Left forelimb (tissue), 1 donor: Measurements from ENCODE around the gene MPZL2.

Experiments used
- DNase-seq: peaks from one replicate; pipeline ENCODE4 v3.0.0-alpha.2; 2018; ENCODE audit warnings: low spot score

MPZL2 gene

DNA sequence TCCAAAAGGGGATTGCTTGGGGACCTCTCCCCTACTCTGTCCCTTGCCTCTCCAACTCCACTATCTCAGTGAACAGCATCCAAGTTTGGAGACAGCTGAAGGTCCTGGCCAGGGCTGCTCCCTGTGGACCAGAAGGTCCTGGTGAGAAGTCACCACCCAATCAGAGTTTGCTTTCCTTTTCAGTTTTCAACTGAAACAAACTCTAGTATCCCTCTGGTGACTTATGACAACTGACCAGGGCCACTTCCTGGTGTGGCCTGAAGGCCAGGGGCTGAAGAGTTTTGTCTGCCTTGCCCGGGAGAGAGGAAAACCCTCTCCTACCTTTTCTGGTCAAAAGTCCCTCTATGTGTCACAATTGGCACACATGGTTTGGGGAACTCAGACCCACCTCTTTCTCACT, 44.4 kb downstream of the MPZL2 start:
- DNase-seq: no peak

DNA sequence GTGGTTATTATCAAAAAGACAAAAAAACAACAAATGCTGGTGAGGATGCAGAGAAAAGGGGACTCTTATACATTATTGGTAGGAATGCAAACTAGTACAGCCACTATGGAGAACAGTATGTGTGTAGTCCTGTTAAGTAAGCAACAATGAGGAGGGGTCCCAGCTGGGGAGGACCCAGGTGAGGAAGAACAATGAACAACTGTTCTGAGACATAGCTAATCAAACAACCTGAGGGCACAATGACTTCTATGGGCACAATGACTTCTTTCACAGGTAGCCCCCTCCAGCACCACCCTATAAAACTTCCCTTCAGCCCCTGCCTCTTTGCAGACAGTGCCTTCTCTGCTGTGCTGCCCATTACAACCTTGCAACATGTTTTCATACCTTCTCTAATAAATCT, 44.9 kb downstream of the MPZL2 start:
- no peak for DNase-seq

DNA sequence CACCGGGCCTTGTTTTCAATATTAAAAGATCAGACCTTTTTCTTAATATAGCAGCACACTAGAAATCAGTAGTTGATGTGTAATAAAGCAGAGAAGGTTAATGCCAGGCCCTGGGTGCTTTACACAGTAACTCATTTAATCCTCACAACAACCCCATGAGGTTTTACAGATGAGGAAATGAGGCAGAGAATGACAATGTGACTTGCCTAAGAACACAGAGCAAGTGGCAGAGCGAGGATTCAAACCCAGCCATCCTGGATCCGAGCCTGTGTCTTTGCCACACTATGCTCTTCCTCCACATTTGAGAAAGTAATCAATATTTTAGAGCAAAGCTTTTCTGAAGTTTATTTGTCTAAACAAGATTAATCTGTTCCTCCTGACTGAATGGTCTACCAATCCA, 46.5 kb downstream of the MPZL2 start:
- DNase-seq: no peak

DNA sequence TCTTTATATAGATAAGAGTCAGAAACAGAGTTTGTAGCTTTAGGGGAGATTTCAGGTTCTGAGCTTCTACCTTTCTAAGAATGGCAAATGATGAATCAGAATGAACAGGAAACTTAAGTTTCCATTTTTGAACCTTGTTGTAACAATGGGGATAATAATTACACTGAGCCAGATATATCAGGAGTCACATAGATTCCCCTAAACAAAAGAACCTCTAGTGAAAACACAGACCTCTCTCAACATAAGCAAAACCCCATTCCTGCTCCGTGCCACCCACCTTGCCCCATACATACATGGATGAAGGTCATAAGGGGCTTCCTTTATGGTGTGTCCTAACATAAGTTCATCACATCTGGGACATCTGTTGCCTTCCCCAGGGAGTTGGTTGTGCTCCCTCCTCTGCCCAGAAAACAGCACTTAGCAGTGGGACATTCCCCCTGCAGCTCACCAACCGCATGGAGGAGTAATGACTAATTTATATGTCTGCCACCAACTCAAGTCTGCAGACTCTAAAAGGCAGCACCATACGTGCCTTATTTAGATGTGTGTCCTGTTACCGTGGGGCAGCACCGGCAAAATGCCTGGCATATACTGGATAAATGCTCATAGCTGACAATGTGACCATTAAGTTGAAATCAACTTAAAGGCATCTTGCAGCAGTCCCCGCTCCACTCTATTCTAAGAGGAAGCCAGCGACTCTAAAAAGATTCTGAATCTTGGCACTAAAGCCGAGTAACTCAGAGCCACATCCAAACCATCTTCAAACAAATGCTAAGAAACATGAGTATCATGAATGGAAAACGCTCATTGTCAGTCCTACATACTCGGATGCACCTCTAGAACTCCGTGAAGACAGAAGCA, 47.2 kb downstream of the MPZL2 start:
- no peak for DNase-seq

DNA sequence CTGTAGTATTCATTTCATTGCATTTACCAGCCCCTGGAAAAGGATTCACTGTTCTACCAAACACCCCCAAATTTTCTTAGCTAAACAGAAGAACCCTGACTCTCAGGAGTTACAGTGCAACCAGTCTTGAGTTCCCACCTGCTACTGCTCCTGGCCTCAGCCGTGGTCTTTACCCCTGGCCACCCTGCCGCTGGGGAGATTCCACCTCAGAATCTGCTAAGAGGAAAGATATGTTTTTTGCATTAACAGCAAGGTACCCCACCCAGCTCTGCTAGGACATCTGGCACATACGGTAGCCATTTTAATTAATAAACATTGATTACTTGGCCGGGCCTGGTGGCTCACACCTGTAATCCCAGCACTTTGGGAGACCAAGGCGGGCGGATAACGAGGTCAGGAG, 48.3 kb downstream of the MPZL2 start:
- no peak for DNase-seq

DNA sequence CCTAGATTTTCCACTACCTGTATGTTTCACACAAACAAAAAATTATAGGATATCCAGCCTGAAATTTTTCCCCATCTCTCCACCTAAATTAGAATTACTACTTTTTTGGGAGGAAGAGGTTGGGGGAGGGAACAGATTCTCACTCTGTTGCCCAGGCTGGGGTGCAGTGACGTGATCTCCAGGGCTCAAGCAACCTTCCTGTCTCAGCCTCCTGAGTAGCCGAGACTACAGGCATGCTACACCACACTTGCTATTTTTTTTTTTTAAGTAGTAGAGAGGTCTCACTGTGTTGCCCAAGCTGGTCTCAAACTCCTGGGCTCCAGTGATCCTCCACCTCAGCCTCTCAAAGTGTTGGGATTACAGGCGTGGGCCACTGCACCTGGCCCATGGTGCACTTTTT, 48.8 kb downstream of the MPZL2 start:
- no peak for DNase-seq

DNA sequence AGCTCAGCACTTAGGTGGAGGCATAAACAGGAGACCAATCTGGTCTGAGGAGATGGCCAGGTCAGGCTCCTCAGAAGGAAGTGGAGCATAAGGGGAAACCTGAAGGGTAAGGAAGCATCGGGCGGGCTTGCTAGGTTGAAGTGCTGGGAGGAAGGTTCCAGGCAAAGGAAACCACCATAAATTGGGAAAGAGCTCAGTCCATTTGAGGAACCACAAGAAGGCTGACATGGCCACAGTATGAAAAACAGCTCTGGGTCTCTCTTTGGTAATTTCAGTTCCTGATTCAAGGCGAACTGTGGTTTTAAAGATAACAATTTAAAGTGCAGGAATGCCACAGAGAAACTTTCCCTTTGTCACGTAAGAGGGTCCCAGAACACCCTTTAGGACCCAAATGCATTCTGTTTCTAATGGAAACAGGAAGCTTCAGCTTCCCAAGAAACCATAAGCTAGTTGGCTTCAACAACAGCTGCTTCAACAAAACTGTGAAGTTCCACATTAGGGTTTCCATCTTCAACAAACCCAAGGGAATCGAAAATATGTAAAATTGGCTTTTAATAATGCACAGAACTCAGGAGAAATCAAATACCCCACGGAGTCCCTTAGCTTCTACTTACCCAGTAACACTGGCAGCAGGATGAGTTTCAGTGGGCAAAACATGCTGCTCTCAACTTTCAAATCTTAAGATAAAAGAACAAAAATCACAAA, 49.7 kb downstream of the MPZL2 start:
- no peak for DNase-seq

DNA sequence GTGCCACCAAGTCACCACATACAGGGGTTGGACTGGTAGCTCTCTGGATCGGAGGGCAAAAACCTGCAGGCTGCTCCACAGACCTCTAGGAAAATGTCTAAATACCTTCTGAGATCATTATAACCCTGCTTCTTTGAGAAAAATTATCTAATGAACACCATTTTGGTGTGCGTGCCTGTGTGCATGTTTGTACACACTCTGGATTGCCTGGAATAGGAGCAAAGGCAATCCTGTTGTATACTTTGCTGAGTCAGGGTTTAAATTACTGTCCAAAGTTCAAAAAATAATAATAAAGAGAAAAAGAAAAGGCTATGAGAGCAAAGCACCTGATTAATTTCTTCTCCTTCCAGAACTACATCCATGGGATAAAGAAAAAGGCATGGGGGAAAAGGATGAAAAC, 50.3 kb downstream of the MPZL2 start:
- no peak for DNase-seq

DNA sequence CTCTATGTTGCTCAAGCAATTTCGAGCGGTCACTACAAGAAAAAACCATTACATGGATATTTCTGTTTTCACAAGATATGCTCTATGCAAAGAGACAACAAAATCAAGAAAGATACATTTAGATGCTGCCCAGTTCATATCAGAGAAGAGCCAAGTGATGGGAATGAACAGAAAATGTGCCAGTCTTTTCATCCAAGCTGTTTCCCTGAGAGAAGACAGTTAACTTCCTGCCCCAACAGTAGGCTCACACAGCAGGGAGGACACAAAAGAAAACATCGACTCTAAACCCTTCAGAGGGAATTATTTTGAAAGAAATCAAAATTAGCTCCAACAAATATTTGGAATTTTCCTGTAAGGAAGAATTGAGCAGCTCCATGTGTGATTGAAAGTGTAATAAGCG, 50.9 kb downstream of the MPZL2 start:
- no peak for DNase-seq

DNA sequence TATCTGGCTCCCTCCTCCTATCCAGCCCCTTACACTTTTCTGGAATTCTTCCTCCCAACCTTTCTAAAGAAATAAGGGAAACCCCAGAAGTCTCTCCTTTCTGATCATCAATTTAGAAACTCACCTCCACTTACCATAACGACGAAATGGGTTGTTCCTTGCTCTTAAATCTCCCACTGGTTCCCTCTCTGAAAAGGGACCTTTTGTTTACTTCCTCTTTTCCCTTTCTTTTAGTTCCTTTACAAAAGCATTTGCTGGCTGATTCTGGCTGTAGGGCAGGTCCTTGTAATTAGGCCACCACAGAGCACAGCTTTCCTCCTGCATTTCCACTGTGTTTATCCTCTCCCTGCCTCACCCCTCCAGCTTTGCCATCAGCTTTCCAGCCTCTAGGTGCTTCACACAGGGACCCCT, 51.3 kb downstream of the MPZL2 start:
- DNase-seq: no peak

DNA sequence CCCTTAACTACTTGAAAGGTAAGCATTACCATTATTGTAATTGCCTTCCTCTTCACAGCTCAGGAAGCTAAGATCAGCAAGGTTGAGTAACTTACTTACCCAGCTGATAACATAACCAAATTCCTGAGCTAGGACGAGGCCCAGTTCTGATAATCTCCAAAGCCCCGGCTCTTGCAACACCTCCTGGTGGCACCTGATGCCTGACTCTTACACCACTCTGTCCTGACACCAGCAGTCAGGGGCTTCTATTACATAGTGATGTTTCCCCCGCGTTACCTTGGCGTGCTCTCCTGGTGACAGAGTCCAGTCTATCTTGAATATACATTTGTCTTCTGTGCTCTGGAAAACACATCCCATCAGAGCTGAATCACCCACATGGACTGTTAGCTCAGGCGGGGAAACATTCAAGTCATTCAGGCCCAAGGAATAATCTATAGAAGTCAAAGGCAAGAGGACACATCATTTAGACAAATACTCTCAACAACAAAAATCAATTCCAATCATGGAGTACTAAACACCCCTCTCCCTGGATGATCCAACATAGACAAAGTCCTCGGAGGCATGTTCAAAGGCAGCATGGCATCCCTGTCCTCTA, 51.9 kb downstream of the MPZL2 start:
- DNase-seq: no peak

DNA sequence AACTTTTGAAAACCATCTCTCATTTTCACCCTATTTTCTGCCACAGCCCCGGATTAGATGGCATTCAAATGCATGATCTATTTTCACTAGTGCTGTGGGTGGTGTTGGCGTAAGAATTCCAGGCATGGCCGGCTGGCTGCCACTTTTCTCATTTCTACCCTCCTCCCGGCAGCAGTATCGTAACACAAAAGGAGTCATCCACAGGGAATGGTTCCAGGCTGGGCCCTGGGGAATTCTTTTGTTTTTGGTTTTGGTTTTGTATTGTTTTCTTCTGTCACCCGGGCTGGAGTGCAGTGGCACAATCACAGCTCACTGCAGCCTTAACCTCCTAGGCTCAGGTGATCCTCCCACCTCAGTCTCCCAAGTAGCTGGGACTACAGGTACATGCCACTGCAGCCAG, 53.1 kb downstream of the MPZL2 start:
- no peak for DNase-seq

DNA sequence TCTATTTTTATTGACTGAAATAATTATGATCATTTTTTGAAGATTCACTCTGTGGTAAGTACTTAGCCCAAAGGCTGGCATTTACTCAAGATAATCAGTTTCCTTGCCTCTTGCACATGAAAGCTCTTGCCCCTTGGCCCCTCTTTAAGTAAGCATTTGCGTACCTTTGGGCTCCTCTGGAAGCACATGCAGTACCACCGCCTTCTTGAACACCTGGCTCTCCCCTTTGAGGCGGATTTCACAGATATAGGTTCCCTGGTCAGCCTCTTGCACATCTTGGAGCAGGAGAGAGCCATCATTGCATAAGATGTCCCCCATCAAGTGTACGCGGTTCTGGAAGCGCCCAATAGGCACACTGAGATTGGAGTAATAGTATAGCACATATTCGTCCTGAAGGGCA, 53.8 kb downstream of the MPZL2 start:
- DNase-seq: no peak

DNA sequence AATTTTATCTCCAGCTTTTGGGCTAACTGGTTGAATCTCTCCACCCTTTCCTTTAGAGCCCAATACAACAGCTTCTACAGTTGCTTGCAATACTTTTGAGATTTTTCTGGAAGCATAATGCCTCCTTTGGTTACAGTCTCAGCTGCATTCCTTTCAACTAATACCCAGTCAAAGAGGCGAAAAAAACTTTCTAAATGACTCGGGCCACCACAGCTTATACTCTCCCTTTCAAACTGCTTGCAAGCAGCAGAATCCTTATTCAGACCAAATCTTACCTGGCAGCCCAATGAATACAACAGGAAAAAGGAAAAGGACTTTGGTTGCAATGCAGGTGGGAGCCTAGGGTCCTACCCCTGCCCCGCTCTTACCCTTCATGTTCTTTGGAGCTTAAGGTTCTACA, 55.1 kb downstream of the MPZL2 start:
- DNase-seq: no peak

DNA sequence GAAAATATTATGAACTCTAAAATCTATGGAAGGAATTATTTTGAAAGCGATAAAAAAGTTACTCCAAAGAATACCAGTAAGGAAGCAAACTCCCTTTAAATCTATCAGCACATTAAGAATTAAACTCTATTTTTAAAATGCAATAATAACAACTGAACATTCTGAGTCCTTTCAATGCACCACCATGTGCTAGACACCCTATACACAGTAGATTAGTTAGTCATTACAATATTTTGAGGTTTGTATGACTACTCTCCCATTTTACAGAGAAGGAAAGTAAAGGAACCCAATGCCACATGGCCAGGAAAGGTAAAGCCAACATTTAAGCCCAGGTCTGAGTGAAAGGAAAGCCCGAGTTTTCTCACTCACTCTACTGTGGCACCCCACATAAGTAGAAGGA, 57.0 kb downstream of the MPZL2 start:
- DNase-seq: no peak

DNA sequence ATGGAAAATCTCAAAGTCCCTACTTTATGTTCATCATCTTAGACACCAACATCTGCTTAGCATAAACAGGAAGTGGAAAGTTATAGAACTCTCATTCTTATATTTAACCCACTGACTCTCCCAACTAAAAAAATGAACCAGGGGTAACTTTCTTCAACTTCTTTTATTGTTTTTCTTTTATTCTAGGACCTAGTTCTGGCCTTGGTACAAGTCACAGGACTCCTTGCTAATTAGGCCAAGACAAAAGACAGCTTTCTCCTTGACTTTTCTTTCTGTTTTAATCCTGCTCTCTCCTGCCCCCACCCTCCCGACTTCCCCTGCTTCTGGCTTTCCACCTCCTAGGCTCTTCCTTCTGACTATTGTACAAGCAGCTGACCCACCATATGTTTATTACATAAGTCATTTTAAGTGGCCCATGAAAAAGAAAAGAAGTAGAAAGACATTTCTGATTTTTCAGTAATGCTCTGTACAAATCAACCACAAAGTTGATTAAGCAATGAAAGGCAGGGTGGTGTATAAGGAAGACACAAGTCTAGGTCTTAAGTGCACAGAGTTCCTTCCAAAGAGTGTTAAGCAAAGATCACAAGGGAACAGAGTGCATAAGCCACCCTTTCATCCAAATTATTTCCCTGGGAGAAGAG, 57.6 kb downstream of the MPZL2 start:
- no peak for DNase-seq

DNA sequence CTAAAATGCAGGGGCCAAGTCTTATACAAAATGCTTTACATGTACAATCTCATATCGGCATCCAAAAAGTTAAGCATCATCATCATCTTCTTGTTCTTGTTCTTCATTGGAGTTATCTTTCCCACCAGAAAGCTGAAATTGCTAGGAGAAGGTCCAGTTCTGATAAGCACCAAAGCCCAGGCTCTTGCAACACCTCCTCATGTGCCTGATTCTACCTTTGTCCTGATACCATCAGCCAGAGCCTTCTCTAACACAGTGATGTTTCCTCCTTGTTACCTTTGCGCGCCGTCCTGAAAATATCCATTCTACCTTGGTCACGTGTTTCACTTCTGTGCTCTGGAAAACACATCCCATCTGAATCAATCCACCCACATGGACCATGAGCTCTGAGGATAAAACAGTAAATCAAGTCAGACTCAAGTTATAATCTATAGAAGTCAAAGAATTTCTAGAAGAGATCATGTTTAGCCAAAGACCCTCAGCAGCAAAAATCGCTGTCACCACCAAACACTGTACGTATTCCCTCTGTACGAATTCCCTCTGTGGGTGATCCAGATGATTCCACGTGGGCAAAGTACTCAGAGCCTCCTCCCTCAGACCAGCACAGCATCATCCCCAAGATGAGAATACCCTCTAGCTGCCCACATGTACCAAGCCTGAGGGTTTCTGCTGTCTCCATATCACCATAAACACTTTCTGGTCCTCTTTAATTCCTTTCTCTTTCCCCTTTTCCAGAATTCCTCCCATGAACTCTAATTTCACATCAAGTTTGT, 58.3 kb downstream of the MPZL2 start:
- no peak for DNase-seq
